Esophagus muscularis mucosa (tissue), 4 donors: Measurements from ENCODE around the gene OR2V2.

Source experiments
- CTCF ChIP-seq, 3 experiments: fragments of 200-600 bp in 2 of 3; fragments of 450-650 bp in 1 of 3; sonication (generic) in 2 of 3; IDR thresholded peaks; one replicate each; pipeline ENCODE4 v1.5.1; 2017 to 2019; ENCODE audit warnings: antibody characterized with exemption in 3 of 3, mild to moderate bottlenecking in 2 of 3, moderate library complexity in 1 of 3
- EP300 ChIP-seq: sonication (generic); formaldehyde crosslinking; IDR thresholded peaks from one replicate; pipeline ENCODE4 v1.6.1; 2017; ENCODE audit warnings: antibody characterized with exemption
- POLR2A ChIP-seq: fragments of 450-650 bp; IDR thresholded peaks from one replicate; pipeline ENCODE4 v1.6.1; 2017; ENCODE audit warnings: antibody characterized with exemption, moderate library complexity, mild to moderate bottlenecking, low read depth
- POLR2AphosphoS5 ChIP-seq, 2 donors: sonication (generic); formaldehyde crosslinking; IDR thresholded peaks; one replicate each; pipeline ENCODE4 v1.6.1; 2017; ENCODE audit warnings: antibody characterized with exemption in 2 of 2

DNA sequence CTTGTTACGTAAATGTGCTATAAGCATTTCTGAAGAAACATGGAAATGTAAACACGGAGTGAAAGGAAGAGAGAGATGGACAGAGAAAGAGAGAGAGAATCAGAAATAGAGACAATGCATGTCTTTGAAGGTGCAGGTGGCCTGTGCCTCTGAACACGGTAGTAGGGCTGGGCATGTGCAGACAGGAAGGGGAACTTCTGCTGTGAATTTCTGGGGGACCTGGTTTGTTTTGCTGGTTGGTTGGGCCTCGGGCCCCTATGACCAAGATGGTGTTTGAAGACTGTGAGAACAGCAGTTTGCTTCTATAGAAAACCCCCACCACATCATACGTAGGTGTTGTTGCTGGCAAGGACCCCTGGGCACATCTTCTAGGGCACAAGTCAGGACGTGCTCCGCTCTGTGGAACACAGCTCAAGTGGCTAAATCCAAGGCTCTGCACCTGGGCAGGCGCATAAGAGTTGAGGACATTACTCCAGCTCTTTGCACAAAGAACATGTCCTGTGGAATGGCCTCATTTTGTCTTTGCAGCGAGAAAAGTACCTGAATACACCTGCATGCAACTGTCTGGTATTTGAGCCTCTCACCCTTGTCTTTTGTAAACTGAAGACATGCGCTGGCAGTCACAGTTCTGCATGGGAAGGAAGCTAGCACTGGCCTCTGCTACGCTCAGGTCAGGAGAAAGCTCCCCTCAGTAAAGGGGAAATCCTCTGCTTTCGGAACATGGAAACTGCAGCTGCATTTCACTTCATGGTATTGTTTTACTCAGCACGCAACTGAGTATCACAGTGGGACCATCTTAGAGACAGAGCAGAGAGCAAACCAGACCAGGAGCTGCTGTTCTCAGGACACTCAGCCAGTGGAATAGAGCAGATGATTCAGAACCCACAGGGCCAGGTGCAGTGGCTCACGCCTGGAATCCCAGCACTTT, 2.7 kb downstream of the OR2V2 start:
- no peak for TF ChIP-seq POLR2A
- no peak for TF ChIP-seq CTCF (IDR thresholded peaks at IDR 0.05)
- TF ChIP-seq EP300, result no peak
- no peak for TF ChIP-seq POLR2AphosphoS5 (IDR thresholded peaks at IDR 0.05)
